GM23338 (cell line): ENCODE results near the gene BCAP29. TPM values are rescaled to one million over a fixed set of nuclear protein-coding genes. Genes with fewer than 3 reads are reported as not detected.

Experiments used
- ATAC-seq: fragments of 200-7000 bp; cut with Tn5 transposase; 3 replicates; pipeline ENCODE4 v1.9.1; 2020
- DNase-seq: peaks from one replicate; pipeline ENCODE4 v3.0.0-alpha.2; 2015; ENCODE audit warnings: low spot score
- H2AFZ ChIP-seq: fragments of 200-600 bp; sonication (generic); 2 replicates; pipeline ENCODE4 v1.8.0; 2016; ENCODE audit warnings: antibody characterized with exemption, mild to moderate bottlenecking, moderate library complexity
- H3F3A ChIP-seq: fragments of 200-600 bp; sonication (generic); replicated peaks from 2 replicates; pipeline ENCODE4 v1.8.0; 2017; ENCODE audit warnings: antibody characterized with exemption, mixed run types, low read depth
- H3K27ac ChIP-seq: fragments of 200-600 bp; sonication (generic); 2 replicates; pipeline ENCODE4 v1.6.1; 2016; ENCODE audit warnings: low read depth
- H3K27me3 ChIP-seq: fragments of 200-600 bp; sonication (generic); 2 replicates; pipeline ENCODE4 v1.8.0; 2016; ENCODE audit warnings: mild to moderate bottlenecking, mixed run types, moderate library complexity; ENCODE audit not compliant: insufficient read depth
- H3K36me3 ChIP-seq: fragments of 200-600 bp; sonication (generic); 2 replicates; pipeline ENCODE4 v1.8.0; 2016; ENCODE audit warnings: mild to moderate bottlenecking; ENCODE audit not compliant: insufficient read depth
- H3K4me1 ChIP-seq: fragments of 200-600 bp; sonication (generic); 2 replicates; pipeline ENCODE4 v1.8.0; 2016; ENCODE audit warnings: mild to moderate bottlenecking, moderate library complexity; ENCODE audit not compliant: insufficient read depth
- H3K4me2 ChIP-seq: fragments of 200-600 bp; sonication (generic); 2 replicates; pipeline ENCODE4 v1.7.1; 2017; ENCODE audit warnings: mixed run types
- H3K4me3 ChIP-seq: fragments of 200-600 bp; sonication (generic); 2 replicates; pipeline ENCODE4 v1.6.1; 2016; ENCODE audit warnings: mixed run types
- H3K79me2 ChIP-seq: fragments of 200-600 bp; sonication (generic); replicated peaks from 2 replicates; pipeline ENCODE4 v1.8.0; 2017; ENCODE audit warnings: mild to moderate bottlenecking; ENCODE audit not compliant: insufficient read depth
- H3K9me2 ChIP-seq: fragments of 200-600 bp; sonication (generic); 2 replicates; pipeline ENCODE4 v1.8.0; 2017; ENCODE audit not compliant: insufficient read depth
- H4K20me1 ChIP-seq: fragments of 200-600 bp; sonication (generic); replicated peaks from 2 replicates; pipeline ENCODE4 v1.8.0; 2017; ENCODE audit warnings: mild to moderate bottlenecking; ENCODE audit not compliant: insufficient read depth
- H3K27ac Mint-ChIP-seq: 2 replicates; pipeline ENCODE4 v1.8.0; 2020; ENCODE audit warnings: inconsistent platforms, mild to moderate bottlenecking, moderate library complexity, mixed read lengths
- H3K27me3 Mint-ChIP-seq: 3 replicates; pipeline ENCODE4 v1.8.0; 2022; ENCODE audit warnings: low read depth, mild to moderate bottlenecking, moderate library complexity, mixed read lengths, inconsistent platforms; ENCODE audit not compliant: insufficient read depth, poor library complexity
- H3K36me3 Mint-ChIP-seq: 3 replicates; pipeline ENCODE4 v1.8.0; 2021; ENCODE audit warnings: low read depth, mild to moderate bottlenecking, inconsistent platforms, moderate library complexity, mixed read lengths
- H3K4me1 Mint-ChIP-seq: 3 replicates; pipeline ENCODE4 v1.8.0; 2020; ENCODE audit warnings: mild to moderate bottlenecking, inconsistent platforms, mixed read lengths
- H3K4me3 Mint-ChIP-seq: 3 replicates; pipeline ENCODE4 v1.8.0; 2021; ENCODE audit warnings: moderate library complexity, mild to moderate bottlenecking, inconsistent platforms, mixed read lengths
- H3K9me3 Mint-ChIP-seq: 3 replicates; pipeline ENCODE4 v1.8.0; 2020; ENCODE audit warnings: moderate library complexity, mild to moderate bottlenecking, inconsistent platforms, mixed read lengths
- CREB1 ChIP-seq: fragments of 250-450 bp; sonication (Bioruptor Pico); IDR thresholded peaks from 2 replicates; pipeline ENCODE4 v1.5.0; 2020; ENCODE audit warnings: low read depth, mild to moderate bottlenecking, moderate library complexity
- CTCF ChIP-seq, 2 experiments: fragments of 200-600 bp in 1 of 2; sonication (generic) in 1 of 2; conservative IDR thresholded peaks; 2 replicates each; pipeline versions ENCODE4 v1.5.1 to v1.6.1; 2016 to 2017; ENCODE audit warnings: antibody characterized with exemption in 2 of 2, low read depth in 2 of 2, mild to moderate bottlenecking in 2 of 2, moderate library complexity in 1 of 2
- EZH2 ChIP-seq: fragments of 200-600 bp; sonication (generic); IDR thresholded peaks from one replicate; pipeline ENCODE4 v1.8.0; 2017; ENCODE audit warnings: antibody characterized with exemption, mild to moderate bottlenecking, low read depth; ENCODE audit not compliant: unreplicated experiment
- EZH2phosphoT487 ChIP-seq: fragments of 200-600 bp; sonication (generic); IDR thresholded peaks from one replicate; pipeline ENCODE4 v1.8.1; 2018; ENCODE audit warnings: antibody characterized with exemption; ENCODE audit not compliant: unreplicated experiment
- NANOG ChIP-seq: IDR thresholded peaks from 2 replicates; pipeline ENCODE4 v1.6.1; 2016; ENCODE audit warnings: antibody characterized with exemption, borderline replicate concordance
- POLR2AphosphoS5 ChIP-seq: IDR thresholded peaks from 2 replicates; pipeline ENCODE4 v1.6.1; 2016; ENCODE audit warnings: antibody characterized with exemption, low read depth
- STAT1 ChIP-seq: IDR thresholded peaks from one replicate; pipeline ENCODE4 v1.6.1; 2016; ENCODE audit warnings: antibody characterized with exemption; ENCODE audit not compliant: unreplicated experiment
- ZNF114 ChIP-seq: fragments of 250-450 bp; sonication (Bioruptor Pico); IDR thresholded peaks from 2 replicates; pipeline ENCODE4 v1.5.0; 2020; ENCODE audit warnings: mild to moderate bottlenecking, moderate library complexity
- ZNF331 ChIP-seq: fragments of 250-450 bp; sonication (Bioruptor Pico); IDR thresholded peaks from 2 replicates; pipeline ENCODE4 v1.5.0; 2020; ENCODE audit warnings: low read depth, mild to moderate bottlenecking, moderate library complexity
- ZNF462 ChIP-seq: fragments of 250-450 bp; sonication (Bioruptor Pico); IDR thresholded peaks from 2 replicates; pipeline ENCODE4 v1.5.0; 2020; ENCODE audit warnings: mild to moderate bottlenecking, moderate library complexity
- polyA plus RNA-seq: library from polyadenylated mRNA; unstranded; fragments of >200 nt; fragmentation: Nextera tagmentation; extraction: Ambion mirVana; gene quantifications from 2 replicates; pipeline ENCODE4 v1.2.1, GENCODE V29; 2016
- total RNA-seq: library from RNA; depleted of rRNA; stranded (reverse); fragments of >200 nt; shearing (Covaris generic); gene quantifications from 2 replicates; pipeline ENCODE4 v1.2.3, GENCODE V29; 2014

BCAP29 gene
- total and polyA plus RNA-seq, 2 experiments from 2014 or later: 18.4 to 24.0 TPM

DNA sequence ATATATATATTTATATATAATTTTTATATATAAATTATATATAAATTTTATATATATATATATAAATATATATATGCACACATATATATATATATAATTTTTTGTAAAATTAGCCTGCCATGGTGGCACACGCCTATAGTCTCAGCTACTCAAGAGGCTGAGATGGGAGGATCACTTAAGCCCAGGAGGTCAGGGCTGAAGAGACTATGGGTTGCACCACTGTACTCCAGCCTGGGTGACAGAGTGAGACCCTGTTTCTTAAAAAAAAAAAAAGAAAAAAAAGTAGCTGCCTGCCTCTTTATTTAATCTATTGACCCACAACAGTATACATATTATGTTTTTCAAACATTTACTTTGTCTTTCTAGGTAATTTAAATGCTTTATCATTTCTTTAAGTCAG, 19.2 kb downstream of the BCAP29 start (continued):
- no peak for TF ChIP-seq ZNF462
- no peak for TF ChIP-seq ZNF114 (CRISPR knock-in tag)
- TF ChIP-seq ZNF331: no peak
- TF ChIP-seq POLR2AphosphoS5: no peak
- no peak for TF ChIP-seq CREB1 (CRISPR knock-in tag)
- TF ChIP-seq EZH2: no peak
- no peak for TF ChIP-seq STAT1

GRCh38 chr7:107600816-107601215, 20.8 kb downstream of the BCAP29 start:
- H3K4me2 ChIP-seq: no peak overlapping the region
- no peaks in the 10 kb centered on the region for H3K79me2 ChIP-seq
- Mint-ChIP-seq H3K27me3 (peaks cover 1% of the 10 kb centered on the region), H3K4me1 (peaks cover 6% of the 10 kb centered on the region), H3K27ac (no peak overlapping the region), H3K9me3 (no peaks in the 10 kb centered on the region), H3K36me3 (no peaks in the 10 kb centered on the region), H3K4me3 (no peak overlapping the region)
- DNase-seq: no peak
- H3K27ac ChIP-seq: no peak overlapping the region
- no peaks in the 10 kb centered on the region for H3K27me3 ChIP-seq
- H3F3A ChIP-seq: no peaks in the 10 kb centered on the region
- no peaks in the 10 kb centered on the region for H3K9me2 ChIP-seq
- H2AFZ ChIP-seq: no peak overlapping the region
- no peaks in the 10 kb centered on the region for H3K36me3 ChIP-seq
- H3K4me1 ChIP-seq: no peaks in the 10 kb centered on the region
- ATAC-seq: no peak
- no peaks in the 10 kb centered on the region for H4K20me1 ChIP-seq
- no peak overlapping the region for H3K4me3 ChIP-seq
- TF ChIP-seq ZNF114 (CRISPR knock-in tag) (no peak), EZH2phosphoT487 (no peak), CTCF (conservative IDR thresholded peaks at IDR 0.05; ENCODE audit: low read depth in 2 of 2) (no peak), ZNF331 (no peak), NANOG (no peak)
